RCC 7860 (cell line): ENCODE results near the gene LGALS3.

Source experiments
- DNase-seq: peaks from one replicate; pipeline ENCODE4 v3.0.0-alpha.2; 2015; ENCODE audit warnings: low spot score
- FAIRE-seq: peaks from 2 replicates; lab custom pipeline; 2012; peaks lifted over from hg19 to GRCh38; lab: Jason Lieb, UNC

The LGALS3 gene

DNA sequence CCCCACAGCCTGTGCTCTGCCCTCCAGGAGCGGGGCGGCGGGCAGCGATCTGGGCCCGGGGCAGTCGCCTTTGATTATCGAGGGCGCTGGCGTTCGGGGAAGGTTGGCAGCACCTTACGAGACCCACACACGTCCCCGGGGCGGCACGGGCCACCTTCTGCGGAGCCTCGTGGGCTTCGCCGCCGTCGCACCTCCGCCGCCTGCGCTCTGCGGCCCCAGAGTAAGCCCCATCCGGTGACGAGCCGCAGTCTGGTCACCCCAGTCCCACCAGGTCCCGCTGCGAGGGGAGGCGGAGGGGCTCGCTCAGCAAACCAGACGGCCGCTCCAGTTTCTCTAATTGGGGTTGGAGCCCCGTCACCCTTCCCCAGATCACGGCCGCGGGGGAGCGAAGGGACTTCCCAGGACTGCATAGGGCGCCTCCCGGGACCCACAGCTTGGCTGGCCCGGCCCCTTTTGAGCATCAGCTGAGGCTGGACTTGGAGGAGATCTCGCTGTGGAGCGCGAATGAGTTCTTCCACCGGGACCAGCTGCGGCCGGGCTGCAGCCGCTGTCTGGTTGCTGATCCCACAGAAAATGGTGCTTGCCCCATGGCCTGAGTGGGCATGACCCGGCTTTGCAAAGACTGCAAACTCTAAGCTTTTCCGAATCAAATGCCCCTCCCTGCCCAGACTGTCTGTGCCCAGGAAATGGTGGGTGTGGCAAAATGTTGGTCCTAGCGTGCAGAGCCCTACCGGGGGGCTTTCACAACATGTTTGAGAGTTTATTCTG is 560 bp downstream of the LGALS3 start:
- FAIRE-seq, result no peak
- peak; percentile 16 for DNase-seq

DNA sequence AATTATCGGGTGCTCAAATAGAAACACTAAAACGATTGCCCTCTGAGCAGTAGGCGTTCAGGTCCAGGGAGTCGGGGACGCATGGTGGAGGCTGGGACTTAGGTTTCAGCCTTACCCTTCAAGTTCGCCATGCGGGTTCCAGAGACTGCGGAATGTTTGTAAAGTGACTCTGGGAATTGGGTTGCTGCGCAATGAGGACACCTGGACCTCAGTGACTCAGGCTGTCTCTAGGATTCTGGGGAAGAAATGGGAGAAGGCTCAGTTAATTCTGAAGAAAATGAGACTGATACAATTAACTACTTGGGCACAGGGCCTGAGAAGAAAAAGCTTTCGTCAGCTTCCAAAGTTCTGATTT is 1.1 kb downstream of the LGALS3 start:
- no peak for DNase-seq
- no peak for FAIRE-seq

DNA sequence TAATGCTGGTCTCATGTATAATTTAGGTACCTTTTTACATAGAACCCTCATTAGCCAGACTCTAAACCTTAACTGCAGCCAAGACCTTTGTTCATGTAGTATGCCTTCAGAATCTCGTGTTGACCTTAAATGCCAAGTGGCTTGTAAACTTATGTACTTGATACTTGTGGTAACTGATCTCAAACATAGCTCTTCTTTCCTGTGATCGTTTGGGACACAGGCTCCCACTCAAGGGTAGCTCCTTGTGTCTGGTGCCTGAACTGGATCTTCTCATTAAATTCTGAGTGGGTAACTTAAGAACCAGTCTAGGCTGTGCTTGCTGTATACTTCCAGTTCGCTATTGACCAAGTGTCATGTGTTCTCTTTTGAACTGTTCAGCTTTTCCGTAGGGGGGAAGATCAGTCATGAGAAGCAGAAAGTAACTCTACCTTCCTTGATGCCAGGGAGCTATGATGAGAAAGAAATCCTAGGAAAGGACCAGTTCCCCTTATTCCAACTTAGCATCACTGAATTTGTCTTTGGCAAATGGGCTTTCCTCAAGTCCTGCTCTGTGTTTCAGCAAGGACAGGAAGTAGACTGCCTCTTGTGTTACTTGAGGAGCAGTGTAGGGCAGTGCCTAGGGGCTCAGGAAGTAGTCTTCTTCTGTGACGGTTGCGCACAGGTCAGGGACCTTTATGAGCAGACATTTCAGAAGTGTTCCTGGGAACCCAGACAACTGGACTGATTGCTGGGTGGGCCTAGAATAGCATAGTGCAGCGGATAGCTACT is 2.5 kb downstream of the LGALS3 start:
- no peak for DNase-seq

DNA sequence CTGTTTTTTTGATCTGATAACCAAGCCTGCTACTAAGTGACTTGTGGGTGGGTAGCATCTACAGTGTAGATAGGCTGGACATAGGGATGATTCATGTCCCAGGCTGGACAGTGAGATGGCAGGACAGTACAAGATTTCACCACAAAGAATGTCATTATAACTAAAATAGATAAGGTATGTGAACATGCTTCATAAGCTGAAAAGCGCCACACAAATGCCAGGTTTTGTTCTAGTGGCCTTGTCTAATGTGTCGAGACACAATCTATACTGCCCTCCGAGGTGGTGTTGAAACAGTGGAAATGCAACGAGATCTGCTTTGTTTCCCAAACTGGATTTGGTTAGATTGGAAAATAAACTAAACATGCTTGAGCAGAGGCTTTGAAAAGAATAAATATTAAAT is 4.4 kb downstream of the LGALS3 start:
- DNase-seq (peak; percentile 55), FAIRE-seq (no peak)

More for the DNA sequence above, 2.5 kb downstream of the LGALS3 start:
- no peak for FAIRE-seq

DNA sequence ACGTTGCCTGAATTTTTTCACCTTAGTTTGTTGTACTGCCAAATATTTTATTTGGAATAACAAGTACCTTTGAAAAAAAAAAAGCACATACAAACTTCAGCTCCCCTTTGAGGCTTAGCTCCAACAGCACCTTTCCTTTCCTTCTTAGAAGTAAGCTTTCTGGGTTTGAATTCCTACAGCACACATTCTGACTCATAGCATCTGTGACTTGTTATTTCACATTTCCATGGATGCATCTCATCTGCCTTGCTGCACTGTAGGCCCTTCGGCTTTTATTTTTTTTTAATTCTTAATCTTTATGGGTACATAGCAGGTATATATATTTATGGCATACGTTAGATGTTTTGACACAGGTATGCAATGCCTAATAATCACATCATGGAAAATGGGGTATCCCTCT is 7.2 kb downstream of the LGALS3 start:
- FAIRE-seq, result no peak
- no peak for DNase-seq

DNA sequence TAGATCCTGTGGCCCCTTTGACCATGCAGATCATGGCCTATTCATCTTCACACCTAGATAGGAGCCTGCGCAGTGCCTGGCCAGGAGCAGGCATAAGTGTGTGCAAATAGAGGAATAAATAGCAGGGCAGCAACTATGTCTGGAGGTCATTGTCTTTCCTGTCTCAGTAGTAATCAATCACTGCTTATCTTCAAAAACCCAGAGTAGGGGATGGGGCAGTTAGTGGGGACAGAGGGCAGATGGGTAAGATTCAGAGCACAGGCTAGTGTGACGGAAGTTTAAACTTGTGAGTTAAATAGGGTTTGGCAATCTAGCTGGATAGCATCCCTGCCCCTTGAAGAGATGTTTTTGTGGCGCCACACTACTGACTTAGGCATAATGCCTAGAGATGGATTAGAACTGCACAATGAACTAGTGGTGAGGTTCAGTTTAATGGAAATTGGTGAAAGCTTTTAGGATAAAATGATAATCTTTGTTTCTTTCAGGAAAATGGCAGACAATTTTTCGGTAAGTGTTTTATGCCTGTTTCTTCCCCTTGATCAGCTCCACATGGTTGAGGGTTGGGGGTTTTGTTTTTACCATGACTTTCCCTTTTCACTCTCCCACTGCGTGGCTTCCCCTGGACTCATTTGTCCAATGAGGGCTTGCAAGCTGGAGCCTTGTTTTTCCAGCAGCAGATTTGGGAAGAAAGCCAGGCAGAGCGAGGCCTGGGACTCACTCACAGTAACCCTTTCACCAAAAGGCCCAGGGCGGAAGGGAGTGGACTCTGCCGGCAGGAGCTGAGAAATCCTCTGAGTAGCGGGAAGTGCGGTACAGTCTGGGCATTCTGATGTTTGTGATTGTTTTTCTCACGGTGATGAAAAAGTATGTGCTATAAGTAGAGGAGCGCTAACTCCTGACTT is 8.1 kb downstream of the LGALS3 start:
- no peak for DNase-seq
- no peak for FAIRE-seq

DNA sequence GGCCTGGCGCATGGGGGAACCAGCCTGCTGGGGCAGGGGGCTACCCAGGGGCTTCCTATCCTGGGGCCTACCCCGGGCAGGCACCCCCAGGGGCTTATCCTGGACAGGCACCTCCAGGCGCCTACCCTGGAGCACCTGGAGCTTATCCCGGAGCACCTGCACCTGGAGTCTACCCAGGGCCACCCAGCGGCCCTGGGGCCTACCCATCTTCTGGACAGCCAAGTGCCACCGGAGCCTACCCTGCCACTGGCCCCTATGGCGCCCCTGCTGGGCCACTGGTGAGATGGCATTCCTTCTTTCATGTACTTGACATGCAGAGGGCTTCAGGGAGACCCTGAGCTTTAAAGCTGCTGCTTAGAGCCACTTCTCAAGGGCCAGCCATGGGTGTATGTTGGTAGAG is 9.0 kb downstream of the LGALS3 start:
- DNase-seq, result no peak

DNA sequence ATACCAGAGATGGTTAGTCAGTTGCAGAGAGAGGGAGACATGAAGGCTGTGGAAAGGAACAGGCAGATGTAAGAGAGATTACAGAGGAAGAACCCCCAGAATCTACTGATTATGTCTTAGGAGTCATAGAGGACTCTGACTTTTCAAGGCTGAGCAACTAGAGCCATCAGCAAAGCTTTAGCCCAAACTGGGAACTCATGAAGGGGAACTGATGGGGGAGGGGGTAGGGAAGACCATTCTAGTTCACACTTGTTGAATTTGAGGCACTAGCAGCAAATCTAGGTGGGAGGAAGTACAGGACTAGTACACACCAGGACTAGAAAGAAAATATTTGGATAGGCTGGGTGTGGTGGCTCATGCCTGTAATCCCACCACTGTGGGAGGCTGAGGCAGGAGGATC is 10.1 kb downstream of the LGALS3 start:
- DNase-seq, result no peak
- FAIRE-seq, result no peak

More for the DNA sequence above, 9.0 kb downstream of the LGALS3 start:
- no peak for FAIRE-seq

DNA sequence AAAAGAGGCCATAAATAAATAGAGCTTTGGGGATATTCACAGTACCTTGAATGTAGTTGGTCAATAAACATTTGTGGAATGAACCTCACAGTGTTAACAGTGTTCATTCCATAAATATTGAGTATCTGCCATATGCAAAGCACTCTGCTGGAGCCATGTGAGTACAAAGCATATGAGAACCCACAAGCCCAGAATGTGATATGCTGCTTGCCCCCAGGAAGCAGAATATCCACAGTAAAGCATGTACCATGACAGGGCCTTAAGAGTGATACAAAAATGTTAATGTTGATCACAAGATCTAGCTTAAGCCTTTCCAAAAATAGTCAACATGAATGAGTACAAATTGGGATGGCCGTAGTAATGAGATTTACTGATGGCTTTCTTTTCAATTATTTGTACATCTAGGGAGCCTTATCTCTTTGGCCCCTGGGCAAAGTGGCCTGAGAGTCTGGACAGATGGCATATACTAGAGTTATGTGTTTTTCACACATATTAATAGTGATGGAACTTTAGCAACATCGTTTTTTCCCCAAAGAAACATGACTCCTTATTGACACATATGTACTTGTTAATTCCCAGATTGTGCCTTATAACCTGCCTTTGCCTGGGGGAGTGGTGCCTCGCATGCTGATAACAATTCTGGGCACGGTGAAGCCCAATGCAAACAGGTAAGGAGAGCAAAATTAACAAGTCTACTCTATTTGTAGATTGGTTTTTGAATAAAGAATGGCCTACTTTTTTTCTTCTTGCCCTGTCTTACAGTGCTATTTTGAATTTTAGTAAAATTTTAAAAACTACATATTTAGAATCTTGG is 10.9 kb downstream of the LGALS3 start:
- FAIRE-seq, result no peak
- no peak for DNase-seq

DNA sequence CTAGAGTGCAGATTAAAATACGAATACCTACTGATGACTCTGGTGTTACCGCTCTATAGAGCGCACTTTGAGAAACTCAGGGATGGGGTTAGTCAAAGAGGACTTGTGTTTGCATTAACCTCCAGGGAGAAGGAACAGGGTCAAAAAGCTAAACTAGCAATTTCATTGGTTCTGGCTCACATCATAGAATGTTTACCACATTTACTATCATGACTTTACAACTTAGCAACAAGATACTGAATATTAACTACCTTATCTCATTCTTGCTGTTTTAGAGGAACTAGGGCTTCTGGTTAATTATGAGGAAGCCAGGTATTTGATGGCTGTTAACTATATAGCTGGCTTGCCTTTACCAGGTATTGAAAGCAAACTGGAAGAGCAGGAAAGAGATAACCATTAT is 12.8 kb downstream of the LGALS3 start:
- FAIRE-seq, result no peak
- no peak for DNase-seq

DNA sequence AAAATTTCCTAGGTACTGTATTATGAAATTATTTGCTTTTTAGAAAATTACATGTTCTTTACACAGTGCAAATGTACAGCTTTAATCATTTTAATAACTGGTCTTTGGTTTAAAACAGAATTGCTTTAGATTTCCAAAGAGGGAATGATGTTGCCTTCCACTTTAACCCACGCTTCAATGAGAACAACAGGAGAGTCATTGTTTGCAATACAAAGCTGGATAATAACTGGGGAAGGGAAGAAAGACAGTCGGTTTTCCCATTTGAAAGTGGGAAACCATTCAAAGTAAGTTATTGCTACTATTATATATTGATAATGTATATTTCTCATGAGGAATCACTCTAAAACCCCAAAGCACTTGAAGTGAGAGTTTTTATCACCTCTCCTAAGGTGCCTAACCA is 13.4 kb downstream of the LGALS3 start:
- DNase-seq, result no peak
- no peak for FAIRE-seq

DNA sequence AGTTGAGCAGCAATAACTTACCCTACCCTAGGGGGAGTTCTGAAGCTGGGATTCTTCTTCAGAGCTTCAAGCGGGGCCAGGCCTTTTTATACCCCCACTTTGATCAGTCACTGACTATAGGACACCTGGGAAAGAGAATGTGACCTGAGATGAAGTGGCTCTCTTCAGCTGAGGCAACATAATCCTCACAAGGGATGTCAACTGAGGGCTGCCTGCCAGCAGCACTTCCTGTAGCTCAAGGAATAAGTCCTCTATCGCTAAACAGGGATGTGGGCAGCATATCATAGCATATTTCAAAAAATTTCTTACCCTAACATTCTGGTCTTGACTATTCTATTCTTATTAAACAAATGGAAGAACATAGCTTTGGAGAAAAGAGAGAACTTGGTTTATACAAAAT is 17.4 kb downstream of the LGALS3 start:
- no peak for DNase-seq
- no peak for FAIRE-seq

DNA sequence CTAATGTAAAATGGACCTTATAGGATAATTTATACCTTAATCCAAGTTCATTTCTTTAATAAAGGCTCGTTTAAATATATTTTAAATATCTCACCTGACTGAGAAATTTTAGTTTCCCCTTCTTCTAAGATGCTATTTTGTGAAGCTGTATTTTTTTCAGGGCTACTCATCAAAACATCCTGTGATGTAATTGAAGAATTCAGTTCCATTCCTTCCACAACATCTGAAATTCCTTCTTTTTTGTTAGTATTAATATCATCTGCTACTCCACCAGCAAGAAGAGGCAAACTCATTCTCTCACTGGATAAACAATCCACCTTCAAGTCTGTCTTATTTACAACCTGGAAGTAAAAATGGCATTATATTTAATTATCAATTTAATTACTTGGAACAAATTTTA is 22.5 kb downstream of the LGALS3 start:
- no peak for DNase-seq

DNA sequence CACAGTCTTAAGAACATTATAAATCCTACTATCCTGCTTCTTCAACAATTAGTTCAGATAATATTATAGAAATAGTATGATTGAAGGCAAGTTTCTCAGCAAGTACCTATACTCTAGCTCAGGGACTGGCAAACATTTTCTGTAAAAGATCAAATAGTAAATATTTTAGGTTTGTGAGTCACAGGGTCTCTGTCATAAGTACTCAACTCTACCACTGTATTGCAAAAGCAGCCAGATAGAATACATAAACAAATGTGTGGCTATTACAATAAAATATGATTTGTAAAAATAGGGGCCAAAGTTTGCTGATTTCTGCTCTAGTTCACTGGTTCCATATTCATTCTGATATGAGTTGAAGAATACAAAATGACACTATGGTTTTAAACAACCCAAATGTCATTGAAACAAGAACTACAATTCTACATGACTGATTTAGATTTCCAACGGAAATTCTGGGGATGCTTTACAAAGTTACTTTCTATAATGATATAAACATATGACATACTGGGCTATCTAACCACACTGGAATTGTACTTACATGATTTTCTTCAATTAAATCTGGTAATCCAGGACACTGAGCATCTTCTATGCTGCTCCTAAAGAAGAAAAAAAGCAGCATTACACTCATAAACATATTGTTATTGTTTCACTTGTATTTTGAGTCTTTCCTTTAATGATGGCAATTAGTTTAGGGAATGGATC is 23.2 kb downstream of the LGALS3 start:
- DNase-seq, result no peak
- no peak for FAIRE-seq

More for the DNA sequence above, 22.5 kb downstream of the LGALS3 start:
- FAIRE-seq, result no peak

DNA sequence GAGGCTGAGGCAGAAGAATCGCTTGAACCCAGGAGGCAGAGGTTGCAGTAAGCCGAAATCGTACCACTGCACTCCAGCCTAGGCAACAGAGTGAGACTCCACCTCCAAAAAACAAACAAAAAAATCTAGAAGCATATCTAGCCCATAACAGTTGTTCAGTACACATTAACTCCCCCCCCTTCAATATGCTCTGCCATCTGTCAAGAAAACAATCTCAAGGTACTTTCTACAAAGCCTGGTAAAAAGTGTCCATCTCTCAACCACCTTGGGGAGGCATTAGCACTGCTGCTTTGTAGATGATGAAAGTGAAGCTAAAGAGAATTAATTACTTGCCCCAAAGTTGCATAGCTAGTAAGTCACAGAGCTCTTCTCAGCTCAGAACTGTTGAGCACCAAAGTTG is 24.9 kb downstream of the LGALS3 start:
- DNase-seq (no peak), FAIRE-seq (no peak)

DNA sequence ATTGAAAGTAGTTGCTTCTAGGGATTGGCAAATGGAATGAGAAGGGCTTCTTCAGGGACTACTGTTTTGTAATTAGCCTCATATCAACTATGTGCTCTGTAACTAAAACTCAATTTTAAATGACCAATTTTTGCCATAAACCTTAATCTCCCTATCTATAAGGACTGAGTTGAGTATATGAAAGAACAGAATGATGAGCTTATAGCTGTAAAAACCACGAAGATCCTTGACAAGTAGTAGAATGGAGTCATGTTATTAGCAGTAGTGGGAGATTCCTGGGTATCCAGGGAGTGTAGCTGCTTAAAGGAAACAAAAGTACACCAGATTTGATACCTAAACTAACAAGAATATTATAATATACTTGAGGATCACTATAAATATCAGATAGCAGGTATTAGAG is 28.0 kb downstream of the LGALS3 start:
- DNase-seq, result no peak
- FAIRE-seq, result no peak

DNA sequence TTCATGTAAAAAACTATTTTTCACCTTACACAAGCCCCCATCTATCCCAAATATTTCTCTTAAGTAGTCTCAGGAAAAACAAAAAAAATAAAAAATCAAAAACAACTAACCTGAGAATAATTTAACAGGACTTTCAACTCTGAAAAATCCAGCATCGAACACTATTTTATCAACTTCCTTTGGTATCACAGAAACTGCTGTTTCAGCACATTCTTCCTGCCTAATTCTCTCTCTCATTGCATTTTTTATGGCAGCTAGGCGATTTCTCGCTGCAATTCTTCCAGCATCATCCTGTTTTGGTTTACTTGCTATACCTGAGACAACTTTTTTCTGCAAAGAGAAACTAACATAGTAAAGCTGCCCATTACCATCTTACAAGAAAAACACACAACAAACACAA is 29.4 kb downstream of the LGALS3 start:
- no peak for FAIRE-seq
- no peak for DNase-seq

DNA sequence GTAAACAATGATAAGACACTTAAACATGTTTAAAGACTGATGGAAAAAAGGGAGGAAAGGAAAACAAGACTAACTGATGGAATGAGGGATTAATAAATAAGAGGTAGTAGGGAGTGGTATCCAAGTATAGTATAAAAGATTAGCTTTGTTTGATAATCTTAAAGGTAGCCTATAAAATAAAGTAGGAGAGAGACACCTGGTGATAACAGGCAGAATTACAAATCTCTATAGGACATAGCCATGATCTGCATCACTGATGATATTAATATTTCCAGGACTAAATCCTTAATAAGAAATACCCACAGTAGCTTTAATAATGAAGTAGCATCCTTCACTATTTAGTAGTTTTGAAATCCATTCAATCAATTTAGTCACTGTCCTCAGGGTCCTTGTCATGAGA is 31.9 kb downstream of the LGALS3 start:
- FAIRE-seq (no peak), DNase-seq (peak; percentile 10)

DNA sequence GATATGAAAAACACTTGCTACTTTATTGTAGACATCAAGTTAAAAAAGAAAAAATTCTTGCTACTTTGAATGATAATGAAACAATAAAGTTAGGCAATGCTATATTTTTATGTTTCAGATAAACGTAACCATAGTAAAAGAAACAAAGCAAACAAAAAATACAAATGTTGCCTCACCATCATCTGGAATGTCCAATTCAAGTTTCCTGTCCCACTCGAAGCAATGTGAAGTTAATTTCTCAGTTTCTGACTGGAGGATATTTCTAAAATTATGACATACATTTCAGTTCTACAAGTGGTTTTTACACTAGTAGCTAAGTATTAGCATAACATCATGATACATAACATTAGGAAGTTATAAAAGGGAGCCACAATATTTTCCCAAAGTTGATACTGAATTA is 41.5 kb downstream of the LGALS3 start:
- FAIRE-seq (no peak), DNase-seq (no peak)

DNA sequence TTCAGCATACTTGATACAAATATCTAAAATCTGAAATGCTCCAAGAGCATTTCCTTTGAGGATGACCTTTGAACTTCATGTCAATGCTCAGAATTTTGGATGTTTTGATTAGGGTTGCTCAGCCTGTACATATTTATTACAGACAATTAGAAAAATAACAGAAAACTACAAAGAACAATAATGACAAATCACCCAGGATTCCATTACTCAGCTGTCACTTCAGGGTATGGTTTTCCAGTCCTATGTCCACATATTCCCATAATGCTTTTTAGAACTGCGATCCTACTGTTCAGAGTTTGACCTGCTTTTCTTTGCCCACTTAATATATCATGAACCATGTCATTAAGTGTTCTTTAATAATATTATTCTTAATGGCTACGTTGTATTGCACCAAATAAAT is 51.0 kb downstream of the LGALS3 start:
- FAIRE-seq, result no peak
- DNase-seq, result no peak
